ENCODE data around the gene VPS13A. TPM values are rescaled to one million over a fixed set of nuclear protein-coding genes. Genes with fewer than 3 reads are reported as not detected.

VPS13A gene
- total and polyA plus RNA-seq, 4 donors: 2.4 to 45.1 (median 22.6) TPM

DNA sequence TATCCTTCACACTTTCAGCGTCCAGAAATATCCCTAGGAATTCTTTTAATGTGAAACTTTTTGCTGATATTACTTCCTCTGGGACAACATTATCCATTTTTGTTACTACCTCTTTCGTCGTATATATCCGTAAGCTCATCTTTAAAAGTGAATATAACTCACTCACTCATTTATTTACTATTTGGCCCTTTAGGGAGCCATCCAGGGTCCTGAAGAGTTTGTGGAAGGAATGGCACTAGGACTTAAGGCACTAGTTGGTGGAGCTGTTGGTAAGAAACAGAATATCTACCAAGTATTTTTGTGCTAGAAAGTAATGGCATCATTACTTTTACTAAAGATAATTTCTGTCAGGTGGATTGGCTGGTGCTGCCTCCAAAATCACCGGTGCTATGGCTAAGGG lies 192.7 kb downstream of the VPS13A start:
- Histone ChIP-seq H3K36me3 (ENCODE audit: control insufficient read depth in 4 of 4, insufficient read depth in 3 of 4, low read depth in 1 of 4, low read length in 3 of 4) (peaks cover 3 to 21% (median 16%) of the 10 kb centered on the region in 4 donors), H3K4me1 (ENCODE audit: control insufficient read depth in 4 of 4, insufficient read depth in 4 of 4, low read length in 3 of 4) (no peaks in the 10 kb centered on the region), H3K27me3 (ENCODE audit: control insufficient read depth in 4 of 4, insufficient read depth in 4 of 4, low read length in 3 of 4) (no peaks in the 10 kb centered on the region), H3K4me3 (ENCODE audit: low read depth in 1 of 3, low read length in 3 of 3) (no peak overlapping the region), H3K9me3 (ENCODE audit: control insufficient read depth in 4 of 4, low read length in 3 of 4) (no peaks in the 10 kb centered on the region), H3K27ac (ENCODE audit: low read depth in 1 of 2, low read length in 2 of 2) (no peak overlapping the region), H3K9ac (ENCODE audit: low read depth in 1 of 2, low read length in 2 of 2) (no peak overlapping the region)
- TF ChIP-seq JUND (IDR thresholded peaks at IDR 0.05) (no peak), GABPA (IDR thresholded peaks at IDR 0.05 in 1 of 2, conservative IDR thresholded peaks at IDR 0.05 in 1 of 2) (no peak), FOXA2 (IDR thresholded peaks at IDR 0.05) (no peak), HNF4G (IDR thresholded peaks at IDR 0.05) (no peak), NR2F2 (IDR thresholded peaks at IDR 0.05) (no peak), RXRA (IDR thresholded peaks at IDR 0.05) (no peak), TAF1 (conservative IDR thresholded peaks at IDR 0.05) (no peak), FOXA1 (IDR thresholded peaks at IDR 0.05) (no peak), HNF4A (conservative IDR thresholded peaks at IDR 0.05) (no peak), SP1 (IDR thresholded peaks at IDR 0.05) (no peak), EGR1 (IDR thresholded peaks at IDR 0.05; ENCODE audit: low read depth in 2 of 2) (no peak), RAD21 (IDR thresholded peaks at IDR 0.05) (no peak), YY1 (IDR thresholded peaks at IDR 0.05) (no peak)
- TF ChIP-seq, protein P1, sequence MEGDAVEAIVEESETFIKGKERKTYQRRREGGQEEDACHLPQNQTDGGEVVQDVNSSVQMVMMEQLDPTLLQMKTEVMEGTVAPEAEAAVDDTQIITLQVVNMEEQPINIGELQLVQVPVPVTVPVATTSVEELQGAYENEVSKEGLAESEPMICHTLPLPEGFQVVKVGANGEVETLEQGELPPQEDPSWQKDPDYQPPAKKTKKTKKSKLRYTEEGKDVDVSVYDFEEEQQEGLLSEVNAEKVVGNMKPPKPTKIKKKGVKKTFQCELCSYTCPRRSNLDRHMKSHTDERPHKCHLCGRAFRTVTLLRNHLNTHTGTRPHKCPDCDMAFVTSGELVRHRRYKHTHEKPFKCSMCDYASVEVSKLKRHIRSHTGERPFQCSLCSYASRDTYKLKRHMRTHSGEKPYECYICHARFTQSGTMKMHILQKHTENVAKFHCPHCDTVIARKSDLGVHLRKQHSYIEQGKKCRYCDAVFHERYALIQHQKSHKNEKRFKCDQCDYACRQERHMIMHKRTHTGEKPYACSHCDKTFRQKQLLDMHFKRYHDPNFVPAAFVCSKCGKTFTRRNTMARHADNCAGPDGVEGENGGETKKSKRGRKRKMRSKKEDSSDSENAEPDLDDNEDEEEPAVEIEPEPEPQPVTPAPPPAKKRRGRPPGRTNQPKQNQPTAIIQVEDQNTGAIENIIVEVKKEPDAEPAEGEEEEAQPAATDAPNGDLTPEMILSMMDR (IDR thresholded peaks at IDR 0.05; ENCODE audit: low read depth, low read length, missing input control): no peak
- TF ChIP-seq, protein P2, sequence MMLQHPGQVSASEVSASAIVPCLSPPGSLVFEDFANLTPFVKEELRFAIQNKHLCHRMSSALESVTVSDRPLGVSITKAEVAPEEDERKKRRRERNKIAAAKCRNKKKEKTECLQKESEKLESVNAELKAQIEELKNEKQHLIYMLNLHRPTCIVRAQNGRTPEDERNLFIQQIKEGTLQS (IDR thresholded peaks at IDR 0.05): no peak
- TF ChIP-seq, protein P3, sequence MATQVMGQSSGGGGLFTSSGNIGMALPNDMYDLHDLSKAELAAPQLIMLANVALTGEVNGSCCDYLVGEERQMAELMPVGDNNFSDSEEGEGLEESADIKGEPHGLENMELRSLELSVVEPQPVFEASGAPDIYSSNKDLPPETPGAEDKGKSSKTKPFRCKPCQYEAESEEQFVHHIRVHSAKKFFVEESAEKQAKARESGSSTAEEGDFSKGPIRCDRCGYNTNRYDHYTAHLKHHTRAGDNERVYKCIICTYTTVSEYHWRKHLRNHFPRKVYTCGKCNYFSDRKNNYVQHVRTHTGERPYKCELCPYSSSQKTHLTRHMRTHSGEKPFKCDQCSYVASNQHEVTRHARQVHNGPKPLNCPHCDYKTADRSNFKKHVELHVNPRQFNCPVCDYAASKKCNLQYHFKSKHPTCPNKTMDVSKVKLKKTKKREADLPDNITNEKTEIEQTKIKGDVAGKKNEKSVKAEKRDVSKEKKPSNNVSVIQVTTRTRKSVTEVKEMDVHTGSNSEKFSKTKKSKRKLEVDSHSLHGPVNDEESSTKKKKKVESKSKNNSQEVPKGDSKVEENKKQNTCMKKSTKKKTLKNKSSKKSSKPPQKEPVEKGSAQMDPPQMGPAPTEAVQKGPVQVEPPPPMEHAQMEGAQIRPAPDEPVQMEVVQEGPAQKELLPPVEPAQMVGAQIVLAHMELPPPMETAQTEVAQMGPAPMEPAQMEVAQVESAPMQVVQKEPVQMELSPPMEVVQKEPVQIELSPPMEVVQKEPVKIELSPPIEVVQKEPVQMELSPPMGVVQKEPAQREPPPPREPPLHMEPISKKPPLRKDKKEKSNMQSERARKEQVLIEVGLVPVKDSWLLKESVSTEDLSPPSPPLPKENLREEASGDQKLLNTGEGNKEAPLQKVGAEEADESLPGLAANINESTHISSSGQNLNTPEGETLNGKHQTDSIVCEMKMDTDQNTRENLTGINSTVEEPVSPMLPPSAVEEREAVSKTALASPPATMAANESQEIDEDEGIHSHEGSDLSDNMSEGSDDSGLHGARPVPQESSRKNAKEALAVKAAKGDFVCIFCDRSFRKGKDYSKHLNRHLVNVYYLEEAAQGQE (IDR thresholded peaks at IDR 0.05): no peak
- TF ChIP-seq, protein P4, sequence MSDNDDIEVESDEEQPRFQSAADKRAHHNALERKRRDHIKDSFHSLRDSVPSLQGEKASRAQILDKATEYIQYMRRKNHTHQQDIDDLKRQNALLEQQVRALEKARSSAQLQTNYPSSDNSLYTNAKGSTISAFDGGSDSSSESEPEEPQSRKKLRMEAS (IDR thresholded peaks at IDR 0.05): no peak
- TF ChIP-seq, protein P5, sequence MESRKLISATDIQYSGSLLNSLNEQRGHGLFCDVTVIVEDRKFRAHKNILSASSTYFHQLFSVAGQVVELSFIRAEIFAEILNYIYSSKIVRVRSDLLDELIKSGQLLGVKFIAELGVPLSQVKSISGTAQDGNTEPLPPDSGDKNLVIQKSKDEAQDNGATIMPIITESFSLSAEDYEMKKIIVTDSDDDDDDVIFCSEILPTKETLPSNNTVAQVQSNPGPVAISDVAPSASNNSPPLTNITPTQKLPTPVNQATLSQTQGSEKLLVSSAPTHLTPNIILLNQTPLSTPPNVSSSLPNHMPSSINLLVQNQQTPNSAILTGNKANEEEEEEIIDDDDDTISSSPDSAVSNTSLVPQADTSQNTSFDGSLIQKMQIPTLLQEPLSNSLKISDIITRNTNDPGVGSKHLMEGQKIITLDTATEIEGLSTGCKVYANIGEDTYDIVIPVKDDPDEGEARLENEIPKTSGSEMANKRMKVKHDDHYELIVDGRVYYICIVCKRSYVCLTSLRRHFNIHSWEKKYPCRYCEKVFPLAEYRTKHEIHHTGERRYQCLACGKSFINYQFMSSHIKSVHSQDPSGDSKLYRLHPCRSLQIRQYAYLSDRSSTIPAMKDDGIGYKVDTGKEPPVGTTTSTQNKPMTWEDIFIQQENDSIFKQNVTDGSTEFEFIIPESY (IDR thresholded peaks at IDR 0.05): no peak
- no peak for DNase-seq (ENCODE audit: low spot score)
- WGBS: 98% methylated on average over 5 of the region's 5 CpGs

Measured in liver (tissue), 9 donors.